ENCODE data around the gene IRS1.

The IRS1 gene

GRCh38 chr2:226712941-226713340 lies 86.7 kb downstream of the IRS1 start:
- TF ChIP-seq FOXP2 (optimal IDR thresholded peaks at IDR 0.05; ENCODE audit: borderline replicate concordance, extremely low read depth, extremely low read length, insufficient read depth) (no peak), POLR2AphosphoS5 (IDR thresholded peaks at IDR 0.05; ENCODE audit: low read depth, low read length) (no peak), TAF1 (IDR thresholded peaks at IDR 0.05; ENCODE audit: borderline replicate concordance, insufficient read depth, low read length) (no peak), SIN3A (IDR thresholded peaks at IDR 0.05; ENCODE audit: borderline replicate concordance, insufficient read depth, low read length) (no peak), REST (IDR thresholded peaks at IDR 0.05; ENCODE audit: insufficient read depth in 1 of 2, low read depth in 2 of 2, low read length in 2 of 2) (no peak)

DNA sequence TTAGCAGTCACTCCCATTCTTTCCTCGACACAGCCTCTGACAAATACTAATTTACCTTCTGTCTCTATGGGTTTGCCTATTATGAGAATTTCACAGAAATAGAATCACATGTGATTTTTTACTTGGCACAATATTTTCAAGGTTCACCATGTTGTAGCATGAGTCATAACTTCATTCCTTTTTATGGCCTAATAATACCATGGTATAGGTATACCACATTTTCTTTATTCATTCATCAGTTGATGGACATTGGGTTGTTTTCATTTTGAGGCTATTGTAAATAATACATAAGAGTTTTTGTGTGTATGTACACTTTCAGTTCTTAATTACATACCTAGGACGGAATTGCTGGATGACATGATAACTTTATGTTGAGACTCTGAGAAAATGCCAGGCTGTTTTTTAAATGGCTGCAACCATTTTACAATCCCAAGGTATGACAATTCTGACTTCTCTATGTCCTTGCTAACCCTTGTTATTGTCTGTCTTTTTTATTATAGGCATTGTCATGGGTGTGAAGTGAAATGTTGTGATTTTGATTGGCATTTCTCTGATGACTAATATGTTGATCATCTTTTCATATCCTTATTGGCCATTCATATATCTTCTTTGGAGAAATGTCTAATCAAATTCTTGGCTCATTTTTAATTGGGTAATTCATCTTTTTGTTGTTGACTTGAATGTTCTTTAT lies 87.9 kb downstream of the IRS1 start:
- TF ChIP-seq SIN3A (IDR thresholded peaks at IDR 0.05; ENCODE audit: borderline replicate concordance, insufficient read depth, low read length) (no peak), TAF1 (IDR thresholded peaks at IDR 0.05; ENCODE audit: borderline replicate concordance, insufficient read depth, low read length) (no peak), POLR2AphosphoS5 (IDR thresholded peaks at IDR 0.05; ENCODE audit: low read depth, low read length) (no peak), REST (IDR thresholded peaks at IDR 0.05; ENCODE audit: insufficient read depth in 1 of 2, low read depth in 2 of 2, low read length in 2 of 2) (no peak), FOXP2 (optimal IDR thresholded peaks at IDR 0.05; ENCODE audit: borderline replicate concordance, extremely low read depth, extremely low read length, insufficient read depth) (no peak)

- TF ChIP-seq FOXP2 (optimal IDR thresholded peaks at IDR 0.05; ENCODE audit: borderline replicate concordance, extremely low read depth, extremely low read length, insufficient read depth) (no peak), TAF1 (IDR thresholded peaks at IDR 0.05; ENCODE audit: borderline replicate concordance, insufficient read depth, low read length) (no peak), SIN3A (IDR thresholded peaks at IDR 0.05; ENCODE audit: borderline replicate concordance, insufficient read depth, low read length) (no peak), REST (IDR thresholded peaks at IDR 0.05; ENCODE audit: insufficient read depth in 1 of 2, low read depth in 2 of 2, low read length in 2 of 2) (no peak), POLR2AphosphoS5 (IDR thresholded peaks at IDR 0.05; ENCODE audit: low read depth, low read length) (no peak)
These were observed 92.1 kb downstream of the IRS1 start for GRCh38 chr2:226707499-226707898.

DNA sequence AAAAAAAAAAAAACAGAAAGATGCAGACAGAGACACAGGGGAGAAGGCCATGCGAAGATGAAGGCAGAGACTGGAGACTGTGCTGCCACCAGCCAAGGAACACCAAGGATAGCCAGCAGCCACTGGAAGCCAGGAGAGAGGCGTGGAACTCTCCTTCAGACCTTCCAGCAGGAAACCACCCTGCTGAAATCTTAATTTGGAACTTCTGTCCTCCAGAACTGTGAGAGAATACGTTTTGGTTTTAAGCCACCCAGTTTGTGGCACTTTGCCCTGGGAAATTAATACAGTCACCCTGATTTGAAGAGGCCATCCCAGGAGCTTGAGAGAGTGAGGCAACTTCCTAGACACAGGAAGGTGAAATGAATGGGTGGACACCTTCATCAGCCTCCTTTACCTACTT lies 93.7 kb downstream of the IRS1 start:
- no peak for TF ChIP-seq TAF1 (IDR thresholded peaks at IDR 0.05; ENCODE audit: borderline replicate concordance, insufficient read depth, low read length)
- no peak for TF ChIP-seq FOXP2 (optimal IDR thresholded peaks at IDR 0.05; ENCODE audit: borderline replicate concordance, extremely low read depth, extremely low read length, insufficient read depth)
- no peak for TF ChIP-seq REST (IDR thresholded peaks at IDR 0.05; ENCODE audit: insufficient read depth in 1 of 2, low read depth in 2 of 2, low read length in 2 of 2)
- no peak for TF ChIP-seq SIN3A (IDR thresholded peaks at IDR 0.05; ENCODE audit: borderline replicate concordance, insufficient read depth, low read length)
- TF ChIP-seq POLR2AphosphoS5 (IDR thresholded peaks at IDR 0.05; ENCODE audit: low read depth, low read length): no peak
